ENCODE measurements around the gene SMCO2. TPM values are rescaled to one million over a fixed set of nuclear protein-coding genes. Genes with fewer than 3 reads are reported as not detected.
A peak's percentile ranks its signal among the peaks of the same experiment; 100 is the strongest.

The SMCO2 gene
- total and polyA plus RNA-seq, 2 of the 13 experiments (the other 11 are each of a cell fraction or from before 2014, with no cell fraction given), result 0.15 TPM; not detected in 1

DNA sequence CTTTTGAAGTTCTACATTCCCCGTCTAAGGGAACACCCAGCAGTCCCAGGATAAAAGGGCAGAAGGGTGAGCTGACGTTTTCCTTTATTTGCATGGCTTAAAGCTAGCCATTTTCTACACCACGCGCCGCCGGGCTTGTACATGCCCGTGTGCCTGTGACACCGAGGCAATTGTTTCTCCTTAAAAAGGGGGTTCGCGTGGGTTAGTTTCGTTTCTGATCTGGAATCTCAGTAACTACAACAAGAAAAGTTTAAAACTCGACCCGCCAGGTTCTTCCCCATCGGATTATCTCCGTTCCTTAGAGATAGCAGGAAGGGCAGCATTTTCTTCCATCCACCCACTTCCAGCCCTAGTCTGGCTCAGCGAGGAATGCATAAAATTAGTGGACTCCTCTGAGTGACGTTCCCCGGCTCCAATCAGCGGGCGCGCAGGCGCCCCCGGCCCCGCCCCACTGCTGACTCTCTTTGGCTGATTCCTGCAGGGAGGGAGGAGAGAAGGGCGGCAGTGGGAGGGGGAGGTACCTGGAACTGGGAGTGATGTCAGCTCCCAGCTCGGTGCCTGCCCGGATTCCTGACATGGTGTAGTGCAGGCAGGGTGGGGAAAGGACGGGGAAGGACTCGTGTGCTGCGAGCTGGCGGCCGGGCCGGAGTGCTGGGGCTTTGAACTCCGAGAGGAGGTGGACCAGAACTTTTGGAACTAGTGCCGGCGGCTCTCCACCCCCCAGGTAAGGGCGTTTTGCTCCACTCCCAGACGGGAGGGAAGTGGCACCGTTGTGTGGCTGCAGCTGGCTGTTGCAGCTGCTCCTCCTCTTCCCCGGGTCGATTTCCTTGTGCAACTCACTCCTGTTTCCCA, 77.3 kb downstream of the SMCO2 start, which contains the start of gene PPFIBP1:
Gene PPFIBP1 (plus strand): TSS at position 565 of the 852 bp plus-strand sequence. CDS start 109,191 bp downstream, outside the sequence.
- CTCF ChIA-PET (ENCODE audit: low intra/inter-chr PET ratio, low total read pairs), result no interaction called here
- peak; percentile 80 for FAIRE-seq
- in situ Hi-C loops (cut with HindIII; ENCODE audit: extremely low pct_ligation_motif_present, low pct_unique_long_range_greater_than_20kb) (no loop called here), intact Hi-C loops (cut with micrococcal nuclease; ENCODE audit: unreplicated experiment) (loop anchor here (1.0 to 10.0 kb wide), 3 partner anchors 25 to 181 kb away; no protein-coding TSS in a partner anchor)
- Histone ChIP-seq H3K4me3 (replicated peaks in 1 of 3; ENCODE audit: insufficient read depth in 1 of 3, low read depth in 2 of 3, low read length in 3 of 3) (peak within 1 kb of the TSS; percentile 74 to 97 (median 93)), H3K4me2 (ENCODE audit: low read depth, low read length) (peak within 1 kb of the TSS; percentile 93), H2AFZ (ENCODE audit: low read length) (peak within 1 kb of the TSS; percentile 65), H4K20me1 (ENCODE audit: insufficient read depth, low read length) (no peaks in the 10 kb centered on the region), H3K27ac (ENCODE audit: extremely low read length, insufficient read depth, low read length) (peak within 1 kb of the TSS; percentile 82), H3K9me3 (ENCODE audit: low read length) (no peaks in the 10 kb centered on the region), H3K36me3 (replicated peaks in 1 of 2; ENCODE audit: control insufficient read depth in 1 of 2, insufficient read depth in 2 of 2, low read length in 2 of 2) (no peaks in the 10 kb centered on the region), H3K79me2 (ENCODE audit: insufficient read depth, low read length) (peaks cover 34% of the 10 kb centered on the region), H3K9ac (ENCODE audit: insufficient read depth, low read depth, low read length) (peak within 1 kb of the TSS; percentile 89), H3K4me1 (ENCODE audit: insufficient read depth, low read length) (peaks cover 33% of the 10 kb centered on the region), H3K27me3 (ENCODE audit: control insufficient read depth in 1 of 2, insufficient read depth in 2 of 2, low read length in 2 of 2) (no peaks in the 10 kb centered on the region; a peak in 1 of 5 replicates)
- BruUV-seq (replicated peaks), result TSS peak; percentile 95
- ATAC-seq, result peak; percentile 99
- peak; percentile 96 for DNase-seq (ENCODE audit: low spot score)
- WGBS (ENCODE audit: low lambda C conversion rate), result 2% methylated on average over 24 of the region's 41 CpGs
- POLR2A ChIA-PET, result interaction anchor here (0.6 to 2.9 kb wide), 15 partner anchors 9 to 1111 kb away, joined by 3 to 65 read pairs (median 4); no protein-coding TSS in a partner anchor
- peak; percentile 85 for TF ChIP-seq HOXA5 (CRISPR knock-in tag; IDR thresholded peaks at IDR 0.05)
- TF ChIP-seq, protein P1, sequence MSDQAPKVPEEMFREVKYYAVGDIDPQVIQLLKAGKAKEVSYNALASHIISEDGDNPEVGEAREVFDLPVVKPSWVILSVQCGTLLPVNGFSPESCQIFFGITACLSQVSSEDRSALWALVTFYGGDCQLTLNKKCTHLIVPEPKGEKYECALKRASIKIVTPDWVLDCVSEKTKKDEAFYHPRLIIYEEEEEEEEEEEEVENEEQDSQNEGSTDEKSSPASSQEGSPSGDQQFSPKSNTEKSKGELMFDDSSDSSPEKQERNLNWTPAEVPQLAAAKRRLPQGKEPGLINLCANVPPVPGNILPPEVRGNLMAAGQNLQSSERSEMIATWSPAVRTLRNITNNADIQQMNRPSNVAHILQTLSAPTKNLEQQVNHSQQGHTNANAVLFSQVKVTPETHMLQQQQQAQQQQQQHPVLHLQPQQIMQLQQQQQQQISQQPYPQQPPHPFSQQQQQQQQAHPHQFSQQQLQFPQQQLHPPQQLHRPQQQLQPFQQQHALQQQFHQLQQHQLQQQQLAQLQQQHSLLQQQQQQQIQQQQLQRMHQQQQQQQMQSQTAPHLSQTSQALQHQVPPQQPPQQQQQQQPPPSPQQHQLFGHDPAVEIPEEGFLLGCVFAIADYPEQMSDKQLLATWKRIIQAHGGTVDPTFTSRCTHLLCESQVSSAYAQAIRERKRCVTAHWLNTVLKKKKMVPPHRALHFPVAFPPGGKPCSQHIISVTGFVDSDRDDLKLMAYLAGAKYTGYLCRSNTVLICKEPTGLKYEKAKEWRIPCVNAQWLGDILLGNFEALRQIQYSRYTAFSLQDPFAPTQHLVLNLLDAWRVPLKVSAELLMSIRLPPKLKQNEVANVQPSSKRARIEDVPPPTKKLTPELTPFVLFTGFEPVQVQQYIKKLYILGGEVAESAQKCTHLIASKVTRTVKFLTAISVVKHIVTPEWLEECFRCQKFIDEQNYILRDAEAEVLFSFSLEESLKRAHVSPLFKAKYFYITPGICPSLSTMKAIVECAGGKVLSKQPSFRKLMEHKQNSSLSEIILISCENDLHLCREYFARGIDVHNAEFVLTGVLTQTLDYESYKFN (CRISPR knock-in tag; conservative IDR thresholded peaks at IDR 0.05), result no peak; the same call in 1 of the 2 replicates
- TF ChIP-seq ZNF572 (CRISPR knock-in tag; IDR thresholded peaks at IDR 0.05), result peak; percentile 74; the same call in 1 of the 2 replicates
- TF ChIP-seq STAG1 (CRISPR knock-in tag; IDR thresholded peaks at IDR 0.05), result 0 out of 2 replicates have a peak, but pooled peaks have one; percentile 6
- peak; percentile 95 for TF ChIP-seq SP2 (CRISPR knock-in tag; IDR thresholded peaks at IDR 0.05)
- peak; percentile 44; the same call in 1 of the 2 replicates for TF ChIP-seq ELF4 (CRISPR knock-in tag; IDR thresholded peaks at IDR 0.05; ENCODE audit: borderline replicate concordance)
- TF ChIP-seq ESRRA (CRISPR knock-in tag; IDR thresholded peaks at IDR 0.05; ENCODE audit: low read depth), result 0 out of 2 replicates have a peak, but pooled peaks have one; percentile 38
- peak; percentile 65; the same call in 1 of the 2 replicates for TF ChIP-seq ZMYM4 (CRISPR knock-in tag; IDR thresholded peaks at IDR 0.05)
- peak; percentile 72 for TF ChIP-seq ZNF7 (CRISPR knock-in tag; IDR thresholded peaks at IDR 0.05)
- TF ChIP-seq, protein P2, sequence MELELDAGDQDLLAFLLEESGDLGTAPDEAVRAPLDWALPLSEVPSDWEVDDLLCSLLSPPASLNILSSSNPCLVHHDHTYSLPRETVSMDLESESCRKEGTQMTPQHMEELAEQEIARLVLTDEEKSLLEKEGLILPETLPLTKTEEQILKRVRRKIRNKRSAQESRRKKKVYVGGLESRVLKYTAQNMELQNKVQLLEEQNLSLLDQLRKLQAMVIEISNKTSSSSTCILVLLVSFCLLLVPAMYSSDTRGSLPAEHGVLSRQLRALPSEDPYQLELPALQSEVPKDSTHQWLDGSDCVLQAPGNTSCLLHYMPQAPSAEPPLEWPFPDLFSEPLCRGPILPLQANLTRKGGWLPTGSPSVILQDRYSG (CRISPR knock-in tag; IDR thresholded peaks at IDR 0.05), result no peak
- TF ChIP-seq ZNF543 (CRISPR knock-in tag; IDR thresholded peaks at IDR 0.05), result 0 out of 2 replicates have a peak, but pooled peaks have one; percentile 47
- TF ChIP-seq ETV5 (CRISPR knock-in tag; IDR thresholded peaks at IDR 0.05; ENCODE audit: borderline replicate concordance), result 0 out of 2 replicates have a peak, but pooled peaks have one; percentile 6
- peak; percentile 5 for TF ChIP-seq JARID2 (CRISPR knock-in tag; IDR thresholded peaks at IDR 0.05; ENCODE audit: insufficient replicate concordance)
- peak; percentile 56 for TF ChIP-seq ZSCAN31 (CRISPR knock-in tag; IDR thresholded peaks at IDR 0.05; ENCODE audit: low read depth)
- peak; percentile 29; the same call in 1 of the 2 replicates for TF ChIP-seq MYC (CRISPR knock-in tag; IDR thresholded peaks at IDR 0.05; ENCODE audit: borderline replicate concordance)

Data from HepG2 (cell line).